Liver (tissue), 9 donors: ENCODE results near the gene FARS2. TPM values are rescaled to one million over a fixed set of nuclear protein-coding genes. Genes with fewer than 3 reads are reported as not detected.

Source experiments
- DNase-seq: peaks from one replicate; pipeline ENCODE4 v3.0.0-alpha.2; 2017; ENCODE audit warnings: low spot score
- H3K27ac ChIP-seq, 2 donors: one replicate each; pipeline ENCODE4 v1.7.0; 2013; ENCODE audit warnings: inconsistent platforms in 2 of 2, low read length in 2 of 2, control low read depth in 1 of 2, low read depth in 1 of 2, mild to moderate bottlenecking in 1 of 2
- H3K27me3 ChIP-seq, 4 donors: one replicate each; pipeline versions ENCODE4 v1.6.1 to v1.7.0; 2013; ENCODE audit warnings: low read length in 3 of 4, inconsistent platforms in 1 of 4, mild to moderate bottlenecking in 1 of 4, moderate library complexity in 1 of 4; ENCODE audit not compliant: control insufficient read depth in 4 of 4, insufficient read depth in 4 of 4
- H3K36me3 ChIP-seq, 4 donors: one replicate each; pipeline versions ENCODE4 v1.6.1 to v1.7.0; 2013; ENCODE audit warnings: low read length in 3 of 4, mild to moderate bottlenecking in 3 of 4, low read depth in 1 of 4, moderate library complexity in 1 of 4; ENCODE audit not compliant: control insufficient read depth in 4 of 4, insufficient read depth in 3 of 4
- H3K4me1 ChIP-seq, 4 donors: one replicate each; pipeline versions ENCODE4 v1.6.1 to v1.7.0; 2013; ENCODE audit warnings: low read length in 3 of 4, mild to moderate bottlenecking in 3 of 4, moderate library complexity in 1 of 4; ENCODE audit not compliant: control insufficient read depth in 4 of 4, insufficient read depth in 4 of 4
- H3K4me3 ChIP-seq, 3 donors: one replicate each; pipeline versions ENCODE4 v1.6.1 to v1.7.0; 2013; ENCODE audit warnings: low read length in 3 of 3, control low read depth in 1 of 3, low read depth in 1 of 3, mild to moderate bottlenecking in 1 of 3
- H3K9ac ChIP-seq, 2 donors: one replicate each; pipeline ENCODE4 v1.7.0; 2013; ENCODE audit warnings: low read length in 2 of 2, mild to moderate bottlenecking in 2 of 2, moderate library complexity in 2 of 2, control low read depth in 1 of 2, low read depth in 1 of 2
- H3K9me3 ChIP-seq, 4 donors: one replicate each; pipeline versions ENCODE4 v1.6.1 to v1.7.0; 2013; ENCODE audit warnings: low read length in 3 of 4; ENCODE audit not compliant: control insufficient read depth in 4 of 4
- EGR1 ChIP-seq, 2 donors: IDR thresholded peaks; 2 replicates each; pipeline ENCODE4 v1.6.1; 2016 to 2018; ENCODE audit warnings: antibody characterized with exemption in 2 of 2, low read depth in 2 of 2
- FOXA1 ChIP-seq: IDR thresholded peaks from 2 replicates; pipeline ENCODE4 v1.6.1; 2016; ENCODE audit warnings: antibody characterized with exemption
- FOXA2 ChIP-seq: IDR thresholded peaks from 2 replicates; pipeline ENCODE4 v1.6.1; 2016; ENCODE audit warnings: antibody characterized with exemption
- GABPA ChIP-seq, 2 donors: IDR thresholded peaks in 1 of 2; conservative IDR thresholded peaks in 1 of 2; 2 replicates each; pipeline ENCODE4 v1.6.1; 2016; ENCODE audit warnings: antibody characterized with exemption in 2 of 2, mild to moderate bottlenecking in 1 of 2, moderate library complexity in 1 of 2
- HNF4G ChIP-seq: IDR thresholded peaks from 2 replicates; pipeline ENCODE4 v1.6.1; 2016; ENCODE audit warnings: antibody characterized with exemption
- JUND ChIP-seq, 2 donors: IDR thresholded peaks; 2 replicates each; pipeline ENCODE4 v1.6.1; 2016; ENCODE audit warnings: antibody characterized with exemption in 2 of 2
- NR2F2 ChIP-seq: IDR thresholded peaks from 2 replicates; pipeline ENCODE4 v1.6.1; 2016; ENCODE audit warnings: antibody characterized with exemption
- RAD21 ChIP-seq, 2 donors: IDR thresholded peaks; 2 replicates each; pipeline ENCODE4 v1.6.1; 2016; ENCODE audit warnings: antibody characterized with exemption in 2 of 2, mild to moderate bottlenecking in 2 of 2
- REST ChIP-seq: IDR thresholded peaks from 2 replicates; pipeline ENCODE4 v1.6.1; 2016; ENCODE audit warnings: antibody characterized with exemption, mild to moderate bottlenecking
- RXRA ChIP-seq, 2 donors: IDR thresholded peaks; 2 replicates each; pipeline ENCODE4 v1.6.1; 2017 to 2018; ENCODE audit warnings: antibody characterized with exemption in 2 of 2, mild to moderate bottlenecking in 1 of 2
- TAF1 ChIP-seq: conservative IDR thresholded peaks from 2 replicates; pipeline ENCODE4 v1.6.1; 2016; ENCODE audit warnings: antibody characterized with exemption, mild to moderate bottlenecking
- WGBS: extraction: QIAGEN DNeasy Blood & Tissue Kit; methylation state at CpG from one replicate; pipeline ENCODE4 v1.1.7; 2013; 5-methylcytosine and 5-hydroxymethylcytosine counted together
- polyA plus RNA-seq, 2 donors: library from polyadenylated mRNA; stranded (reverse) in 1 of 2; unstranded in 1 of 2; fragments of 200-250 nt in 1 of 2; fragments of >200 nt in 1 of 2; fragmentation: Nextera tagmentation in 1 of 2; extraction: Ambion mirVana in 1 of 2; gene quantifications; one replicate each; pipeline versions ENCODE4 v1.2.1 to v1.2.3, GENCODE V29; 2013 to 2015
- total RNA-seq, 2 donors: library from RNA; depleted of rRNA; stranded (reverse); fragments of >200 nt; gene quantifications; one replicate each; pipeline ENCODE4 v1.2.3, GENCODE V29; 2014
- TF ChIP-seq, protein P1 (sequence below): IDR thresholded peaks from 2 replicates; pipeline ENCODE4 v1.6.1; 2016; ENCODE audit warnings: antibody characterized with exemption
- TF ChIP-seq, protein P2 (sequence below): fragments of 150-350 bp; IDR thresholded peaks from 2 replicates; pipeline ENCODE4 v1.5.1; 2017; ENCODE audit warnings: improper control_type of control experiment, low read depth, low read length; ENCODE audit not compliant: missing input control
- donor health status: healthy.
- donor health status: healthy.
- donor health status: healthy.
- donor health status: healthy.
- donor health status: healthy.

The FARS2 gene
- total and polyA plus RNA-seq, 4 donors: 7.8 to 25.9 (median 11.2) TPM

GRCh38 chr6:5693225-5694145 is 432.2 kb downstream of the FARS2 start:
- WGBS: 96% methylated on average over 13 of the region's 13 CpGs
- no peak for TF ChIP-seq FOXA2
- no peak for TF ChIP-seq NR2F2
- Histone ChIP-seq H3K4me1 (no peaks in the 10 kb centered on the region), H3K9ac (no peak overlapping the region), H3K9me3 (peaks cover 0 to 11% (median 2%) of the 10 kb centered on the region in 4 donors), H3K36me3 (no peaks in the 10 kb centered on the region), H3K27ac (no peak overlapping the region), H3K4me3 (no peak overlapping the region), H3K27me3 (no peaks in the 10 kb centered on the region)
- no peak for DNase-seq

GRCh38 chr6:5695260-5696245 is 434.2 kb downstream of the FARS2 start:
- no peak for TF ChIP-seq FOXA1
- no peak for TF ChIP-seq HNF4G
- no peak for TF ChIP-seq FOXA2
- TF ChIP-seq RAD21 (IDR thresholded peaks at IDR 0.05): no peak
- TF ChIP-seq NR2F2: no peak
- no peak for TF ChIP-seq GABPA (IDR thresholded peaks at IDR 0.05 in 1 of 2, conservative IDR thresholded peaks at IDR 0.05 in 1 of 2)
- no peak for TF ChIP-seq REST
- no peak for TF ChIP-seq TAF1
- TF ChIP-seq, protein P1, sequence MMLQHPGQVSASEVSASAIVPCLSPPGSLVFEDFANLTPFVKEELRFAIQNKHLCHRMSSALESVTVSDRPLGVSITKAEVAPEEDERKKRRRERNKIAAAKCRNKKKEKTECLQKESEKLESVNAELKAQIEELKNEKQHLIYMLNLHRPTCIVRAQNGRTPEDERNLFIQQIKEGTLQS: no peak
- TF ChIP-seq, protein P2, sequence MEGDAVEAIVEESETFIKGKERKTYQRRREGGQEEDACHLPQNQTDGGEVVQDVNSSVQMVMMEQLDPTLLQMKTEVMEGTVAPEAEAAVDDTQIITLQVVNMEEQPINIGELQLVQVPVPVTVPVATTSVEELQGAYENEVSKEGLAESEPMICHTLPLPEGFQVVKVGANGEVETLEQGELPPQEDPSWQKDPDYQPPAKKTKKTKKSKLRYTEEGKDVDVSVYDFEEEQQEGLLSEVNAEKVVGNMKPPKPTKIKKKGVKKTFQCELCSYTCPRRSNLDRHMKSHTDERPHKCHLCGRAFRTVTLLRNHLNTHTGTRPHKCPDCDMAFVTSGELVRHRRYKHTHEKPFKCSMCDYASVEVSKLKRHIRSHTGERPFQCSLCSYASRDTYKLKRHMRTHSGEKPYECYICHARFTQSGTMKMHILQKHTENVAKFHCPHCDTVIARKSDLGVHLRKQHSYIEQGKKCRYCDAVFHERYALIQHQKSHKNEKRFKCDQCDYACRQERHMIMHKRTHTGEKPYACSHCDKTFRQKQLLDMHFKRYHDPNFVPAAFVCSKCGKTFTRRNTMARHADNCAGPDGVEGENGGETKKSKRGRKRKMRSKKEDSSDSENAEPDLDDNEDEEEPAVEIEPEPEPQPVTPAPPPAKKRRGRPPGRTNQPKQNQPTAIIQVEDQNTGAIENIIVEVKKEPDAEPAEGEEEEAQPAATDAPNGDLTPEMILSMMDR: no peak
- TF ChIP-seq EGR1 (IDR thresholded peaks at IDR 0.05; ENCODE audit: low read depth in 2 of 2): no peak
- TF ChIP-seq JUND (IDR thresholded peaks at IDR 0.05): no peak
- no peak for TF ChIP-seq RXRA (IDR thresholded peaks at IDR 0.05)
- H3K9me3 ChIP-seq: peaks cover 0 to 11% (median 2%) of the 10 kb centered on the region in 4 donors
- H3K9ac ChIP-seq: no peak overlapping the region
- no peak for DNase-seq
- H3K4me1 ChIP-seq: no peaks in the 10 kb centered on the region
- no peaks in the 10 kb centered on the region for H3K27me3 ChIP-seq
- H3K4me3 ChIP-seq: no peak overlapping the region
- no peak overlapping the region for H3K27ac ChIP-seq
- WGBS: 78% methylated on average over 12 of the region's 12 CpGs
- no peaks in the 10 kb centered on the region for H3K36me3 ChIP-seq
